ENCODE data around the gene ELMO1.

Gene ELMO1

DNA sequence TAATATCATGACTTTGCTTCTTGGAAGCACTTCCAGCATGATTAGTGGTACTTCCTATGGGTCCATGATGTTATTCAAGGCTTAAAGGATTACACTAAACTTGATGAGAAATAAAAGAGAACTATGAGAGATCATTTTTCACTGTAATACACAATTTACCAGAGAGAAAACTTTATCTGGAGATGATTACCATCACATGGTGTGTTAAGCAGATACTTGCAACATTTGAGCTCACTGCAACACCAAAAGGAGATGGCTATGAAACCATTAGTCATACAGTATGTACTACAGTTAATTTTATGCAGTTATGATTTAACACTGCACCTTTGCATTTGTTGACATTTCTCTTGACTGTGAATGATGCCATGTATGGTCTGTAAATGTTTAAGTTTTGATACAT lies 413.0 kb downstream of the ELMO1 start:
- DNase-seq, result no peak

DNA sequence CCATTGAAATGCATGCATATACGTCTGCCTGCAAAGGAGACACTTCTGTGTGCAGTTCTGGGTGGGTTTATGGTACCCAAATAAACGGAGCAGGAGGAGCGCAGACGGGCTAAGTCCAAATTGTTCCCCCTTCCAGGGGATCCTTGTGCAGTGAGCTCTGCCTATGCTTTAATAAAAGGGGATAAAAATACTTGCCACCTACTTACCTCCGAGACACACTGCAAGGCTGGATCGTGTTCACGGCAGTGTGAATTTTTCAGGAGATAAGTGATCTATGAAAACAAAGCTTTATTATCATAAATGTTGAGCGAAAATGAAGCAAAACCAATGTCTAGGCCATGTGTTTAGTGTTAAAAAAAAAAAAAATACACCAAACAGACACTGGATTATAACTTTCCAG lies 415.5 kb downstream of the ELMO1 start:
- DNase-seq, result no peak

GRCh38 chr7:37032258-37032601 lies 416.4 kb downstream of the ELMO1 start:
- DNase-seq, result no peak

GRCh38 chr7:37031571-37032257 lies 416.9 kb downstream of the ELMO1 start:
- peak; percentile 91 for DNase-seq

- no peak for DNase-seq
Measured at GRCh38 chr7:37028909-37029440, 419.7 kb downstream of the ELMO1 start.

GRCh38 chr7:37027557-37028341 lies 420.9 kb downstream of the ELMO1 start:
- DNase-seq, result no peak

DNA sequence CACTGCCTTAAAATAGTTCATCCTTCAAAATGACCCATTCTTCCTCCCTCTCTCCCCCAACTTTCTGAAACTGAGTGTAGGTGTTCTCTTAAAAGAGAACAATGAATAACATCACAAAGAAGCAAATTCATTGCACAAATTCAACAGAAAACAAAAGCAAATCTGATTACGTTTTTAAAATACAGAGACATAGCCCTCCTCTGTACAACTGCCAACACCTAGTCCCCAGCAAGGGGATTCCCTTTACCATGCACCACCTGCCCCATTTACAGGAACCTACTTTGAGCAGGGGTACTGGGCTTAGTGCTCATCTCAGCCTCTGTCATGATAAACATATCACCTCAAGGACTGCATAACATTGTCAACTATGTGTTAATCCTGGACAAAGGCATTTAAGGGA lies 421.6 kb downstream of the ELMO1 start:
- no peak for DNase-seq

DNA sequence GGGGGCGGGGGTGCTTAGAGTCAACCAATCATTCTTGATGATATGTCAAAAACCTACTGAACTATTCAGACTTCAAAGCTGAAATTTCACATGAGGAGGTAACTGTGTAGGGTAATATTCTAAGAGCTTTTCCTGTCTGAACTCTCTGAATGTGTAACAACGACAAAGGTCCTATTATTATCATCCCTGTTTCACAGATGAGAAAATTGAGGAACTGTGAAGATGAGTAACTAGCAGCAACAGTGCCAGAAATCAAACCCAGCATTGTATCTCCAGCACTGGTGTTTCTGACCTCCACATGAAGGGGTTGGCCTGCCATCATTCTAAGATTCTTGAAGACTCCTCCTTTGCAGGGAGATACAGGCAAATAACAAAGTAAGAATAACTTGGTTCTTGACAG lies 429.7 kb downstream of the ELMO1 start:
- DNase-seq, result no peak

DNA sequence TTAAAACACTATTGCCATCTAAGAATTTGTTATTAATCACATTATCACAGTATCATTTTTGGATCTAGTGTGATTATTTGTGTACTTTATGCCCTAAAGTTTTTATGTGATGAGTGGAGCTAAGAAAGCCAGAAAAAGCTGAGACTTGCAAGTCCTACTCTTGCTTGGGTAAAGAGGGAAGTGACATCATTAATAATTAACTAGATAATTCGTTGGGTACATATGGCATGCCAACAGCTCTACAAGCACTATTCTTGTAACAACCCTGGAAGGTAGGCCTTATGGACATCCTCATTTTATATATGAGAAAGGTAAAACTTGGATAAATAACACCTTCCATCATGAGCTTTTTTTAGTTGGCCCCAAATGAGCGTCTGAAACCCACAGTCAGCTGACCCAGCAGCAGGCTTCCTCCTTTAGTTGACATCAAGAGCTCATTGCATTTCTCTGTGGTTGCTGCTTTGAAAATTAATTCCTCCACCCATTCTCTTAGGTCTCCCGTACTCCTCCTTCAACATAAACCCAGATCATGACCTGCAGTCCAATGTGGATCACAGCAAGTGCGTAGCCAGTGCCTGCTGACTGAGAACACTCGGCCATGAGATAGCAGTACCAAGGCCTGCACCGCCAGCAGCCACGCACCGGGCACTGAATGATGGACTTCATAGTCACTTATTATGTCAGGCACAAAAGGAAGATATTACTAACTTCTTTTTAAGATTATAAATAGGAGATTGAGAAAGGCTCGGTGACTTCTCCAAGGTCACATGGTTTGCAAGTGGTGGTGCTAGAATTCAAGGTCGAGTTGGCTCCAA lies 432.4 kb downstream of the ELMO1 start:
- DNase-seq, result no peak

DNA sequence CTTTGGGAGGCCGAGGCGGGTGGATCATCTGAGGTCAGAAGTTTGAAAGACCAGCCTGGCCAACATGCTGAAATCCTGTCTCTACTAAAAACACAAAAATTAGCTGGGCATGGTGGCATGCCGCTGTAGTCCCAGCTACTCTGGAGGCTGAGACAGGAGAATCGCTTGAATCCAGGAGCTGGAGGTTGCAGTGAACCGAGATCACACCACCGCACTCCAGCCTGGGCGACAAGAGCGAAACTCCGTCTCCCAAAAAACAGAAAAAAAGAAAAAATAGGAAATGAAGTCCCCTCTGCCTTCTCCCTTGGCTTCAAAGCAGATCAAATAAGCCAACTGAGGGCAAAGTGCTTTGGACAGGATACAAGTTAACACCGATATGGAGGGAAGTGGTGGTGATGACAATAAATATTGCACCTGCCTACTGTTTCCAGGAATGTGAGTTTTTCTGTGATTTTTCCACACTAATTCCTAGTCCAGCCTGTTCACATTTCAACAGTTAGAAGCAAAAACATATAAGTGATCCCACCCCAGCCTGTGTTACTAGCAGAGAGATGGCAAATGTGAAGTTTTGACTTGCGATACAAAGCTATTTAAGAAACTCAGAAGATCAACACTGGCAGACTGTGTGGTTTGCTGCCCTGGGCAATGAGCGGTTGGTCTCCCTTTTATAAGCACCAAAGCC lies 433.2 kb downstream of the ELMO1 start:
- no peak for DNase-seq

GRCh38 chr7:37013771-37014170 lies 434.9 kb downstream of the ELMO1 start:
- DNase-seq, result no peak

GRCh38 chr7:37011151-37011890 lies 437.3 kb downstream of the ELMO1 start:
- DNase-seq, result no peak

- no peak for DNase-seq
Measured at GRCh38 chr7:37009125-37009675, 439.5 kb downstream of the ELMO1 start.

DNA sequence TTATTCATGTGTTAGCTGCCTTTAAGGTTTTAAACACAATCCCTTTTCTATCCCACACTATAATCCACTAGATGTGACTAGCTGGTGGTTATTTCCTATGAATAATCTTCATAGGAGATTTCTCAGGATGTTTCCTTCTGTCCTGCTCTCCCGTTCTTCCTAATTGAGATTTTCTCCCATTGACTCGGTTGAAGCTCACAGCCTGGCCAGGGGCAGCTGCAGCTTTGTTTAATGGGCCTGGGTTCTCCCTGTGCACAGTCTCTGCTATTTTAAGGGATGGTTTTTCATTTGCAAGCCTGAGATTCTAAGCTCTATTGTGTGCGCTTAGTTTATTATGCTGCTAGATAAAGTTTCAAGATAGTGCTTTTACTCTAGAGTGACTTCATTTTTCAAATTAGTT lies 441.0 kb downstream of the ELMO1 start:
- no peak for DNase-seq

DNA sequence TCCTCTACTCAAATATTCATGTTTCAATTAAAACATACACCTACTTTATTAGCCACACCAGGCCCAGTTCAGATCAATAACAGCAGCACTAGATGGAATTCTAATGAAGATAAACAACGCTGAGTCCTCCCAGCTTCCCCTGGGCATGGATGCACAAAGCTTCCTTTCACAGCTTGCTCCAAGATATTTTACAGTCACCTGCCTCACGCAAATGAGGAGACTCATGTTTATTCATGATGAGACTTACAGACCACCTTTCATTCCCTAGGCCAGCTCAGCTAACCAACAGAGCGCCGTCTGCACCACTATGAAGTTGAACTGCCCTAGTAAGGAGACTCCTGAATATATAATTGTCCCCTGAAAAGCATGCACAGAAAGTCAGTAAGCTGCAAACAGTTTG lies 441.4 kb downstream of the ELMO1 start:
- DNase-seq, result no peak

- DNase-seq, result no peak
Measured at GRCh38 chr7:37006764-37007163, 441.9 kb downstream of the ELMO1 start.

DNA sequence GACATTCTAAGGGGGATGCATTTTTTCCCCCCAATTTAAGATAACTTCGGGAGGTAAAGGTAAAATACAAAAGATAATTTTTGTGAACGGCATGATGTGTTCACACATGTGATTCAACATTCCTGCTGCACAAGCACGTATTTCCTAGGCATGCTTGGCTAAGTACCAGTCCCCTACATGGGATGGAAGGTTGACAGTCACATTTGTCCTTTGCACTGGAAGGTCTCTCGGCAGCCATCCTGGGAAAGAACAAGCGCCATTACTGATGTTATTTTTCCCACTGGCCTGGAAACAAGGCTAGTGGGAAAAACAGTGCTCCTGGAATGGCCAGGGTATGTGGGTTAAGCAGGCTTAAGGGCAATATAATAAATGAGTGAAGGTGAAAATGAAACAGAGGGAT lies 448.2 kb downstream of the ELMO1 start:
- no peak for DNase-seq

- DNase-seq, result no peak
Measured at GRCh38 chr7:36999626-37000485, 448.8 kb downstream of the ELMO1 start.

GRCh38 chr7:36995776-36996175 lies 452.9 kb downstream of the ELMO1 start:
- DNase-seq, result no peak

GRCh38 chr7:36994456-36995112 lies 454.1 kb downstream of the ELMO1 start:
- no peak for DNase-seq
